GM06990 (cell line): ENCODE results near the gene LMOD2.
"Not testable (repeated sequence)": the region's sequence is repeated elsewhere in the genome, so short reads cannot be mapped to it uniquely, and the experiment has no call there.

ENCODE experiments used
- DNase-seq: peaks from one replicate; pipeline ENCODE4 v3.0.0-alpha.2; 2011; ENCODE audit not compliant: insufficient read length; ENCODE audit errors: extremely low read depth
- H3K27me3 ChIP-seq: replicated peaks from 2 replicates; pipeline ENCODE4 v1.6.0; 2011; ENCODE audit warnings: low read length; ENCODE audit not compliant: control insufficient read depth, insufficient read depth
- H3K36me3 ChIP-seq: 2 replicates; pipeline ENCODE4 v1.5.1; 2011; ENCODE audit warnings: low read length; ENCODE audit not compliant: control insufficient read depth, insufficient read depth
- H3K4me3 ChIP-seq: replicated peaks from 2 replicates; pipeline ENCODE4 v1.5.1; 2011; ENCODE audit warnings: low read depth, mild to moderate bottlenecking, control low read depth, low read length
- CTCF ChIP-seq: IDR thresholded peaks from 2 replicates; pipeline ENCODE4 v1.5.1; 2011; ENCODE audit warnings: low read length, control low read depth, mild to moderate bottlenecking, inconsistent platforms; ENCODE audit not compliant: insufficient read depth, poor library complexity, severe bottlenecking

LMOD2 gene

GRCh38 chr7:123627851-123628250, 27.8 kb upstream of the LMOD2 start:
- no peak for DNase-seq
- TF ChIP-seq CTCF, result no peak
- no peak overlapping the region for H3K4me3 ChIP-seq
- no peaks in the 10 kb centered on the region for H3K36me3 ChIP-seq
- no peaks in the 10 kb centered on the region for H3K27me3 ChIP-seq

- no peak overlapping the region for H3K4me3 ChIP-seq
- no peaks in the 10 kb centered on the region for H3K27me3 ChIP-seq
- no peaks in the 10 kb centered on the region for H3K36me3 ChIP-seq
- TF ChIP-seq CTCF, result no peak
- DNase-seq, result no peak
Measured at GRCh38 chr7:123628829-123629228, 26.8 kb upstream of the LMOD2 start.

GRCh38 chr7:123629281-123629680, 26.4 kb upstream of the LMOD2 start:
- no peak overlapping the region for H3K4me3 ChIP-seq

GRCh38 chr7:123632808-123633207, 22.9 kb upstream of the LMOD2 start:
- TF ChIP-seq CTCF, result no peak
- DNase-seq, result no peak
- Histone ChIP-seq H3K36me3 (no peaks in the 10 kb centered on the region), H3K4me3 (no peak overlapping the region), H3K27me3 (no peaks in the 10 kb centered on the region)

More at GRCh38 chr7:123629281-123629680, 26.4 kb upstream of the LMOD2 start:
- no peak for DNase-seq
- TF ChIP-seq CTCF, result no peak
- no peaks in the 10 kb centered on the region for H3K36me3 ChIP-seq
- no peaks in the 10 kb centered on the region for H3K27me3 ChIP-seq

GRCh38 chr7:123633553-123633952, 22.1 kb upstream of the LMOD2 start:
- Histone ChIP-seq H3K4me3 (no peak overlapping the region), H3K27me3 (no peaks in the 10 kb centered on the region), H3K36me3 (no peaks in the 10 kb centered on the region)
- TF ChIP-seq CTCF, result no peak
- DNase-seq, result no peak

GRCh38 chr7:123634011-123634573, 21.6 kb upstream of the LMOD2 start:
- not testable (repeated sequence) for H3K4me3 ChIP-seq, DNase-seq, H3K27me3 ChIP-seq, H3K36me3 ChIP-seq
